Panc1 (cell line): ENCODE data around the gene PSRC1. TPM values are rescaled to one million over a fixed set of nuclear protein-coding genes. Genes with fewer than 3 reads are reported as not detected.

Source experiments
- ATAC-seq: fragments of 200-7000 bp; cut with Tn5 transposase; 2 replicates; pipeline ENCODE4 v1.9.1; 2020; ENCODE audit warnings: mild to moderate bottlenecking, moderate library complexity
- BruUV-seq: library from RNA; stranded (reverse); fragments of 400-500 nt; replicated peaks from 2 replicates; lab custom pipeline; 2021; lab: Mats Ljungman, UMichigan
- CTCF ChIA-PET: fragments of 300-600 bp; sonication (Branson Sonifier 250); formaldehyde crosslinking; loops from one replicate; lab custom pipeline; 2022; ENCODE audit warnings: antibody characterized with exemption; lab: Charles Lee
- POLR2A ChIA-PET: fragments of 300-600 bp; sonication (Branson Sonifier 250); formaldehyde crosslinking; loops from one replicate; lab custom pipeline; 2022; ENCODE audit warnings: antibody characterized with exemption; lab: Charles Lee
- DNase-seq: peaks from one replicate; pipeline ENCODE4 v3.0.0-alpha.2; 2010; ENCODE audit warnings: low read depth, low spot score
- H3K27ac ChIP-seq: 2 replicates; pipeline ENCODE4 v1.5.1; 2011; ENCODE audit warnings: mild to moderate bottlenecking, low read length, inconsistent platforms
- H3K27me3 ChIP-seq: fragments of 200-500 bp; sonication (Bioruptor generic); 2 replicates; pipeline ENCODE4 v1.6.0; 2014; ENCODE audit warnings: low read length, inconsistent platforms; ENCODE audit not compliant: control insufficient read depth, insufficient read depth
- H3K36me3 ChIP-seq: fragments of 200-500 bp; sonication (Bioruptor generic); 2 replicates; pipeline ENCODE4 v1.5.1; 2014; ENCODE audit warnings: inconsistent platforms, mild to moderate bottlenecking, low read length, moderate library complexity; ENCODE audit not compliant: control insufficient read depth, insufficient read depth
- H3K4me1 ChIP-seq: 2 replicates; pipeline ENCODE4 v1.5.1; 2011; ENCODE audit warnings: inconsistent platforms, mild to moderate bottlenecking, low read length, moderate library complexity; ENCODE audit not compliant: control insufficient read depth, insufficient read depth
- H3K4me3 ChIP-seq, 2 experiments: 2 replicates each; pipeline ENCODE4 v1.5.1; 2011 to 2012; ENCODE audit warnings: low read depth in 2 of 2, low read length in 2 of 2, mild to moderate bottlenecking in 2 of 2, inconsistent platforms in 1 of 2, moderate library complexity in 1 of 2
- H3K9me3 ChIP-seq: fragments of 200-500 bp; sonication (Bioruptor generic); 2 replicates; pipeline ENCODE4 v1.5.1; 2014; ENCODE audit warnings: low read depth, mild to moderate bottlenecking, inconsistent platforms, low read length, moderate library complexity; ENCODE audit not compliant: control insufficient read depth, insufficient read depth
- CTCF ChIP-seq: fragments of 450-650 bp; IDR thresholded peaks from 2 replicates; pipeline ENCODE4 v1.5.1; 2017; ENCODE audit warnings: mild to moderate bottlenecking
- POLR2AphosphoS5 ChIP-seq: IDR thresholded peaks from 2 replicates; pipeline ENCODE4 v1.6.1; 2012; ENCODE audit warnings: mild to moderate bottlenecking, low read depth, low read length, moderate library complexity
- REST ChIP-seq, 2 experiments: IDR thresholded peaks; 2 replicates each; pipeline ENCODE4 v1.6.1; 2011 to 2012; ENCODE audit warnings: low read depth in 2 of 2, control low read depth in 1 of 2, low read length in 1 of 2, mild to moderate bottlenecking in 1 of 2, moderate library complexity in 1 of 2; ENCODE audit not compliant: insufficient read depth in 1 of 2
- SIN3A ChIP-seq: IDR thresholded peaks from 2 replicates; pipeline ENCODE4 v1.6.1; 2012; ENCODE audit warnings: low read depth, mild to moderate bottlenecking, low read length, moderate library complexity, borderline replicate concordance; ENCODE audit not compliant: insufficient read depth
- TCF7L2 ChIP-seq: IDR thresholded peaks from 2 replicates; pipeline ENCODE4 v1.6.1; 2011; ENCODE audit warnings: mild to moderate bottlenecking, low read depth, low read length, inconsistent platforms
- in situ Hi-C: cut with HindIII; loops from 2 replicates; pipeline ENCODE4 v1.10.0; 2016; ENCODE audit warnings: low sequenced_read_pairs, low pct_unique_long_range_greater_than_20kb
- intact Hi-C: fragments of 100-400 bp; cut with micrococcal nuclease; formaldehyde crosslinking; loops from one replicate; pipeline ENCODE4 v1.10.0; 2022; ENCODE audit not compliant: unreplicated experiment
- total RNA-seq: library from RNA; stranded (reverse); gene quantifications from one replicate; pipeline ENCODE4 v1.2.1, GENCODE V29; 2021; ENCODE audit not compliant: unreplicated experiment

PSRC1 gene
- total RNA-seq, 1 experiment from 2014 or later, result 40.6 TPM

- no peaks in the 10 kb centered on the region for H3K27me3 ChIP-seq
- CTCF ChIA-PET, result no interaction called here
- H3K27ac ChIP-seq, result no peak overlapping the region
- no peak for DNase-seq
- no peaks in the 10 kb centered on the region for H3K4me1 ChIP-seq
- in situ Hi-C loops (no loop called here), intact Hi-C loops (no loop called here)
- H3K9me3 ChIP-seq, result no peaks in the 10 kb centered on the region
- no peaks in the 10 kb centered on the region for H3K36me3 ChIP-seq
- H3K4me3 ChIP-seq, result no peak overlapping the region
- POLR2A ChIA-PET, result no interaction called here
- TF ChIP-seq TCF7L2, result no peak
- TF ChIP-seq REST (IDR thresholded peaks at IDR 0.05; ENCODE audit: insufficient read depth in 1 of 2, low read depth in 2 of 2, low read length in 1 of 2), result no peak
- no peak for ATAC-seq
- no TSS peak for BruUV-seq
Observed at GRCh38 chr1:109319114-109319513, 36.2 kb upstream of the PSRC1 start.

- ATAC-seq (no peak), DNase-seq (no peak)
- ChIA-PET POLR2A (no interaction called here), CTCF (no interaction called here)
- intact Hi-C loops, result no loop called here
- Histone ChIP-seq H3K4me1 (no peaks in the 10 kb centered on the region), H3K4me3 (no peak overlapping the region), H3K27me3 (no peaks in the 10 kb centered on the region), H3K36me3 (no peaks in the 10 kb centered on the region), H3K27ac (no peak overlapping the region), H3K9me3 (no peaks in the 10 kb centered on the region)
- in situ Hi-C loops, result no loop called here
- TF ChIP-seq REST (IDR thresholded peaks at IDR 0.05; ENCODE audit: insufficient read depth in 1 of 2, low read depth in 2 of 2, low read length in 1 of 2), result no peak
- TF ChIP-seq CTCF, result no peak
- no peak for TF ChIP-seq POLR2AphosphoS5
- no peak for TF ChIP-seq TCF7L2
- no peak for TF ChIP-seq SIN3A
- no TSS peak for BruUV-seq
Observed at GRCh38 chr1:109316506-109316905, 33.6 kb upstream of the PSRC1 start.
